K562 (cell line): Measurements from ENCODE around the gene FGR.

Source experiments
- CTCF ChIP-seq, 3 experiments: IDR thresholded peaks in 2 of 3; conservative IDR thresholded peaks in 1 of 3; 2 replicates each; pipeline ENCODE4 v1.5.1; 2011 to 2012; ENCODE audit warnings: low read length in 3 of 3, mild to moderate bottlenecking in 3 of 3, control low read depth in 2 of 3, improper control_type of control experiment in 1 of 3, inconsistent platforms in 1 of 3, low read depth in 1 of 3, mixed read lengths in 1 of 3, moderate library complexity in 1 of 3; ENCODE audit not compliant: insufficient read depth in 2 of 3
- E2F5 ChIP-seq: sonication (generic); formaldehyde crosslinking; IDR thresholded peaks from 2 replicates; pipeline ENCODE4 v1.8.0; 2022; ENCODE audit warnings: mild to moderate bottlenecking, missing genetic modification reagents
- E2F6 ChIP-seq, 2 experiments: IDR thresholded peaks; 2 replicates each; pipeline ENCODE4 v1.6.1; 2011; ENCODE audit warnings: borderline replicate concordance in 1 of 2, control low read depth in 1 of 2, low read depth in 1 of 2, low read length in 1 of 2, mild to moderate bottlenecking in 1 of 2, mixed read lengths in 1 of 2, moderate library complexity in 1 of 2; ENCODE audit not compliant: insufficient read depth in 1 of 2, insufficient read length in 1 of 2, poor library complexity in 1 of 2, severe bottlenecking in 1 of 2; ENCODE audit errors: extremely low read depth in 1 of 2
- EWSR1 ChIP-seq: fragments of 450-650 bp; IDR thresholded peaks from 2 replicates; pipeline ENCODE4 v1.6.1; 2018; ENCODE audit warnings: borderline replicate concordance, mild to moderate bottlenecking, low read depth, moderate library complexity; ENCODE audit not compliant: partially characterized antibody
- FIP1L1 ChIP-seq: fragments of 200-400 bp; formaldehyde crosslinking; IDR thresholded peaks from 2 replicates; pipeline ENCODE4 v1.6.1; 2018; ENCODE audit warnings: mild to moderate bottlenecking, low read depth, low read length; ENCODE audit not compliant: poor library complexity, severe bottlenecking
- GATA2 ChIP-seq: sonication (generic); formaldehyde crosslinking; IDR thresholded peaks from 2 replicates; pipeline ENCODE4 v1.4.0; 2020; ENCODE audit warnings: mild to moderate bottlenecking, missing genetic modification reagents
- KLF13 ChIP-seq: fragments of 450-650 bp; IDR thresholded peaks from 2 replicates; pipeline ENCODE4 v1.6.1; 2016; ENCODE audit warnings: missing genetic modification characterization, low read depth, mild to moderate bottlenecking, missing compliant biosample characterization, moderate library complexity, borderline replicate concordance
- MIER1 ChIP-seq: fragments of 450-650 bp; IDR thresholded peaks from 2 replicates; pipeline ENCODE4 v1.6.1; 2016; ENCODE audit warnings: antibody characterized with exemption, mild to moderate bottlenecking, low read depth
- POLR2AphosphoS5 ChIP-seq: IDR thresholded peaks from 2 replicates; pipeline ENCODE4 v1.6.1; 2011; ENCODE audit warnings: mild to moderate bottlenecking, low read depth, low read length, moderate library complexity; ENCODE audit not compliant: control insufficient read depth, insufficient read depth
- RFX5 ChIP-seq: IDR thresholded peaks from 2 replicates; pipeline ENCODE4 v1.6.1; 2011; ENCODE audit warnings: low read depth, mild to moderate bottlenecking, improper control_type of control experiment, low read length
- ZBTB49 ChIP-seq: sonication (generic); formaldehyde crosslinking; IDR thresholded peaks from 2 replicates; pipeline ENCODE4 v1.8.0; 2022; ENCODE audit warnings: missing genetic modification reagents, mild to moderate bottlenecking, borderline replicate concordance
- ZNF124 ChIP-seq: sonication (generic); formaldehyde crosslinking; IDR thresholded peaks from 2 replicates; pipeline ENCODE4 v1.8.1; 2022; ENCODE audit warnings: missing genetic modification reagents
- ZNF407 ChIP-seq: fragments of 450-650 bp; IDR thresholded peaks from 2 replicates; pipeline ENCODE4 v1.6.1; 2016; ENCODE audit warnings: low read depth

GRCh38 chr1:27644369-27645070, 9.5 kb upstream of the FGR start:
- TF ChIP-seq RFX5: no peak
- no peak for TF ChIP-seq GATA2
- no peak for TF ChIP-seq KLF13 (tag)
- no peak for TF ChIP-seq ZNF407
- no peak for TF ChIP-seq CTCF (IDR thresholded peaks at IDR 0.05 in 2 of 3, conservative IDR thresholded peaks at IDR 0.05 in 1 of 3; ENCODE audit: insufficient read depth in 2 of 3, low read depth in 1 of 3, low read length in 3 of 3)
- TF ChIP-seq ZNF124 (CRISPR knock-in tag): no peak
- no peak for TF ChIP-seq FIP1L1
- TF ChIP-seq POLR2AphosphoS5: no peak
- TF ChIP-seq EWSR1: no peak
- TF ChIP-seq E2F6 (IDR thresholded peaks at IDR 0.05; ENCODE audit: borderline replicate concordance in 1 of 2, extremely low read depth in 1 of 2, insufficient read depth in 1 of 2, insufficient read length in 1 of 2, low read depth in 1 of 2, low read length in 1 of 2, poor library complexity in 1 of 2, severe bottlenecking in 1 of 2): no peak
- no peak for TF ChIP-seq E2F5 (CRISPR knock-in tag)
- no peak for TF ChIP-seq ZBTB49 (CRISPR knock-in tag)
- no peak for TF ChIP-seq MIER1
